A549 treated with CORT108297 at 1 μM for 4 hours (cell line): ENCODE measurements around the gene SCO2. TPM values are rescaled to one million over a fixed set of nuclear protein-coding genes. Genes with fewer than 3 reads are reported as not detected.

Source experiments
- total RNA-seq: library from RNA; stranded (reverse); fragments of 200-300 nt; extraction: Qiagen RNA extraction; gene quantifications from 5 replicates; pipeline ENCODE4 v1.2.3, GENCODE V29; 2022

Gene SCO2, protein sequence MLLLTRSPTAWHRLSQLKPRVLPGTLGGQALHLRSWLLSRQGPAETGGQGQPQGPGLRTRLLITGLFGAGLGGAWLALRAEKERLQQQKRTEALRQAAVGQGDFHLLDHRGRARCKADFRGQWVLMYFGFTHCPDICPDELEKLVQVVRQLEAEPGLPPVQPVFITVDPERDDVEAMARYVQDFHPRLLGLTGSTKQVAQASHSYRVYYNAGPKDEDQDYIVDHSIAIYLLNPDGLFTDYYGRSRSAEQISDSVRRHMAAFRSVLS
- 2.7 to 9.9 TPM (median 5.5 TPM) in 5 replicates for total RNA-seq

DNA sequence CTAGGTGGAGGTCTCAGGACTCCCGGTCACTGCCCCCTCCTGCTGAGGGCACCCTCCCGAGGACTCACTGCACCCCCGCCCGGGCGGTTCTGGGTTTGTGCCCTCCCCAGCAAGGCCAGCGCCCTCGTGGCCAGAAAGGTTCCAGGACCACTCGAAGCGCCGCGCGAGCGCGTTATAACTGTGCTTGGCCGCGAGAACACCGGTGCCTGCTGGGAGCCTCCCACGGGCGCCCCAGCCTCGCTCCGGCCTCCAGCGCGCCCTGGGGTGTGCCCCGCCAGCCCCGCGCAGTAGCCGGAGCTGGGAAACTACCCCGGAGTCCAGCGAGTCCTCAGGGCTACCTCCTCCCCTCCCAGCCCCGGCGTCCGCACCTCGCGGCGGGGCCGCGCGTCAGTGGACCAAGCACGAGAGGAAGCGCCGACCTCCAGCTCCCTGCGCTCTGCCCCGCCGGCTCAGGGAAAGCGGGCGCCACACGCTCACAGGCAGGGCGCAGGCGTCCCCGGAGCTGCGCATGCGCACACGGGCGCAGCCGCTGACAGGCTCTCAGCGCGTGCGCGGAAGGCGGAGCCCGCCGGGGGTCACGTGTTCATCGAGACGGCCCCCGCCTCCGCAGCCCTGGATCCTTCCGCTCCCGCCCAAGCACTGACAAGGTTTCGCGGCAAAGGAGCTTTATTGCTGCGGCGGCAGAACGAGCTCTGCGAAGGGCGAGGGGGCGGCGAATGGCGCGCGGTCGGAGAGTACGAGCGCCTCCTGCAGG is at the start of gene SCO2:
Gene SCO2 (minus strand): TSS at position 495 of the 754 bp plus-strand sequence. CDS start 1,187 bp downstream, outside the sequence.

DNA sequence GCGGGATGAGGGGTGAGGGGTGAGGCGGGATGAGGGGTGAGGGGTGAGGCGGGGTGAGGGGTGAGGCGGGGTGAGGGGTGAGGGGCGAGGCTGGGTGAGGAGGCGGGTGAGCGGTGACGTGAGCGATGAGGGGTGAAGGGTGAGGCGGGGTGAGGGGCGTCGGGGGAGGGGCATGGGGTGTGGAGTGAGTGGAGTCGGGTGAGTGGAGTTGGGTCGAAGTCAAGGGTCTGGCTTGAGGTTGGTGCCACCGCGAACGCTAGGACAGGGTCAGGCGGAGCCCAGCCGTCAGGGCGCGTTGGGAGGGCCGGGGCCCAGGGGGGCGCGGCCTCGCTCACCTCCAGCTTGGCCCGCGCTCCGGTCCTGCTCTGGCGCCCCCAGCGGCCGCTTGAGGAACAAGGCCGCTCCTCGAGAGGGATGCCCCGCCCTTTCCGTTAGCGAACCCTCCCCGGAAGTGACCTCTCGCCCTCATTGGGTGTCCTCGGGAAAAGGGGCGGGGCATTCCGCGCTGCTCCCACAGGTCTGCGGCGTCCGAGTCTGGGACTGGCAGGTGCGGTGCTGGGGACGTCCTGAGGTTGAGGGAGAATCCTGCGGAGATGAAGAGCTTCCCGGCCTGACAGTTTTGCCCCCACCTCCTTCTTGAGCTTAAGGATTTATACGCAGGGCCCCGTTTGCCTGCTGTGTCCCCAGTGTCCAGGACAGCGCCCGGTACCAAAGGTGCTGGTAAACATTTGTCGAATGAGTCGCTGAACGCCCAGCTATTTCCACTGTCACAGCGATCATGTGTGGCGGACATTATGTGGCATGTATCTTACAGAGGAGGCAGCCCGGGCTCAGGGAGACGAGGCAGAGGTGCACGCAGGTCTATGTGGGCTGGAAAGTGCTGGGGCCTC is 37.4 kb upstream of the SCO2 start, which contains the start of gene SYCE3:
Gene SYCE3 (minus strand): TSS at position 397 of the 890 bp plus-strand sequence. CDS start 6,514 bp downstream, outside the sequence.

DNA sequence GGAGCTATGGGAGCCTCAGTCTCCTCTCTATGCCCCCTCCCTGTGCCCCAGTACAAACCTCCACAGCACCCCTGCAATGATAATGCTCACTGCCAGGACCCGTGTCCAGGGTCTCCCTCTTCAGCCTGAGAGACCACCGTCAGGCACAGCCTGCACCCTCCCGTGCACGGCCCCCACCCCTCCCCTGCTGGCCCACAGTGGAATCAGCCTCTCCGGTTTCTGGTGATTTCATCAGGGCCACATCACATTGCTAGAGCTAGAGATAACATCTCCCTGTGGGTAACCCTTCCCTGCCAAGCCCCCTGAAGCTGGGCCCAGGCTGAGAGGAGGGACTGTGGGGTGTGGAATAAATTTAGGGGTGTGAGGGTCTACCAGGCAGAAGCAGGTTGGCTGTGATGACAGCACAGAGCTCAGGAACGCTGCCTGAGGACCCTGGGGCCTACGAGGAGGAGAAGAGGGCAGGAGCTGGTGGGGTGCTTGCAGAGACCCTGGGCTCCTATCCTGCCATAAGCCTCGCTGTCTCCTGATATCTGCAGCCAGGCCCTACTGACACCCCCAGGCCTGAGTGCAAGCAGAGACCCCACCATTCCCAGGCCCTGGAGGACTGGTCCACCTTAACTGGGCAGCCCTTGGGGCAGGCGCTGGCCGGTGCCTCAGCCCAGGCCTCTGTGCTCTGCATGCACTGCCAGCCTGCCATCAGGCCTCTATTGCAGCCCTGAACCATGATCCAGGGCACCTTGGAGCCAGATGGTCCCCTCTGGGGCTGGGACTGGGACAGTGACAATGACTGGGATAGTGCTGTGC is 20.3 kb upstream of the SCO2 start, which contains the start of gene KLHDC7B:
Gene KLHDC7B (plus strand): TSS at position 378 of the 804 bp plus-strand sequence. CDS start 345 bp downstream, at position 723.

DNA sequence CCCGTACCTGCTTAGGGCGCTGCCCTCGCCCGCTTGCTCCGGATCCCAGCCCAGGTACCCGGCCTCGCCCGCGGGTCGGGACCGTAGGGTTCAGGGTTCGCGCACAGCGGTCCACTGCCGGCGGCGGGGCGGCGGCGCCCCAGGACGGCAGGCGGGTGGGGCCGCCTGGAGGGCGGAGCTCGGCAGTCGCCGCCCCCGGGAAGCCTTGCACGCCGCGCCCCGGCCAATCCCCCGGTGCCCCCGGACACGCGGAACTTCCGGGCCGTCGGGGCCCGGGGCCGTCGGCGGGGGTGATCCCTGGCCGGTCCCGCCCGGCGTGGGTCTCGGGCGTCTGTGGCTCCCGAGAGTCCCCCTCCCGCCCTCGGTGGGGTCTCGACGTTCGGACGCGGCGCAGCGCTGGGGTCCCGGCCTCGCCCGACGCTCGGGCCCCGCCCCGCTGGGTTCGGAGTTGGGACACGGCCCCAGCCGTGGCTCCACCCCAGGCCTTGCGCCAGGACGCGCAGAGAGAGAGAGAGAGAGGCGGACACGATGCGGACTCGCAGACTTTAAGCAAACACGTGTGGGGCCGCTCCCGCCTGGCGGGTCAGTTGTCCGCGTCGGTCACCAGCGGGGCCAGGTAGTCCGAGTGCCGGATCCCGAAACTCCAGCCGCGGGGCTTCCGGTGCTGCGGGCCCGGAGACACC is 4.6 kb upstream of the SCO2 start, which contains the start of gene TYMP:
Gene TYMP (minus strand): TSS at position 116 of the 683 bp plus-strand sequence. CDS start 303 bp downstream, outside the sequence.

DNA sequence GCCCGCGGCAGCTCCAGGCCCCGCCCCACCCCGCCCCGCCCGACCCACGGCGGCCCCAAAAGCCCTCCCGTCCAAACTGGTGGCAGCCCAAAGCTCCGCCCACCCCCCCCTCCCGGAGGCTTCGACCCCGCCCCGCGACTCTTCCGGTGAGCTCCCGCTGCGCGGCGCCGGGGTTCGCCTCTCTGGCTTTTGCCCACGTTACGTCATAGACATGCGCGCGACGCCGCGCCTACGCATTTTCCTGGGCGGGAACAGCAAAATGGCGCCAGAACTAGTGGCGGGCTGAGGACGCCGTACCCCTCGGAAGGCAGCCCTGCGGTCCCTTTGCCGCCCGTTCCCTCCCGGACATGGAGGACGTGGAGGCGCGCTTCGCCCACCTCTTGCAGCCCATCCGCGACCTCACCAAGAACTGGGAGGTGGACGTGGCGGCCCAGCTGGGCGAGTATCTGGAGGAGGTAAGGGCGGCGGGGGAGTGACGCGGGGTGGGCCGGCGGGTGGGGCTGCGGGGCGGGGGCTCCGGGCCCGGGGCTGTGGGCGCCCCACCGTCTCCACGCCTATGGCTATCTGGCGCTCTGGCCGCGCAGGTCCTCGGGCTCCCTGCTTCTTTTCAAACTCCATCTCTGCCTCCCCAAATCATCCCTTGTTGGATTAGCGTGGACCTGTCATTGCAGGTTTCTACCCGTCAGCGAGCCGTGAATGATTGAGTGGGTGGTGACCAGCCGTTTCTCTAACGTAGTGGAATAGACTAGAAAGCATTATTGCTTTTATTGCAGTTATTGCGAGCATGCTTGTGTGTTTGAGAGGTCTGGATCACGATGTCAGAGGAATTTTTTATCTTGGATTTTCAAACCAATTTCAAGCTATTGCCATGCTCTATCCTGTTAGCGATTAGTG is 17.2 kb downstream of the SCO2 start, which contains the start of gene NCAPH2:
Gene NCAPH2 (plus strand): TSS at position 234 of the 894 bp plus-strand sequence. CDS start 114 bp downstream, at position 348.

DNA sequence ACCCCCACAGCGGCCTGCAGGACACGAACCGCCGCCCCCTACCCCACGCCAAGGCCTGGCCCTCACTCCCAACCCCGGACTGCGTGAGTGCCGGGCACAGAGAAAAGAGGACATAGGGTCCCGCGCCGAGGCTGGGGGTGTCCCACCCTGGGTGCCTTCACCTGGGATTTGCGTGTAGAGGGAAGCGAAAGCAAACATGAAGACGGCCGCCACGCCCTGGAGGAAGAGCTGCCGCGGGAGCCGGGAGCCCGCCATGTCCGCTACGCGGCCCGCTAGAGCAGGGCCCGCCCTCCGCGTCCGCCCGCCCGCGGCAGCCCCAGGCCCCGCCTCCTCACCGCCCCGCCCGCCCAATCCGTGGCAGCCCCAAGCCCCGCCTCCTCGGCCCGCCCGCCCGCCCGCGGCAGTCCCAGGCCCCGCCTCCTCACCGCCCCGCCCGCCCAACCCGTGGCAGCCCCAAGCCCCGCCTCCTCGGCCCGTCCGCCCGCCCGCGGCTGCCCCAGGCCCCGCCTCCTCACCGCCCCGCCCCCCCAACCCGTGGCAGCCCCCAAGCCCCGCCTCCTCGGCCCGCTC is 17.9 kb downstream of the SCO2 start, which contains the start of gene LMF2:
Gene LMF2 (minus strand): TSS at position 282 of the 570 bp plus-strand sequence. CDS start 27 bp downstream, at position 255.

DNA sequence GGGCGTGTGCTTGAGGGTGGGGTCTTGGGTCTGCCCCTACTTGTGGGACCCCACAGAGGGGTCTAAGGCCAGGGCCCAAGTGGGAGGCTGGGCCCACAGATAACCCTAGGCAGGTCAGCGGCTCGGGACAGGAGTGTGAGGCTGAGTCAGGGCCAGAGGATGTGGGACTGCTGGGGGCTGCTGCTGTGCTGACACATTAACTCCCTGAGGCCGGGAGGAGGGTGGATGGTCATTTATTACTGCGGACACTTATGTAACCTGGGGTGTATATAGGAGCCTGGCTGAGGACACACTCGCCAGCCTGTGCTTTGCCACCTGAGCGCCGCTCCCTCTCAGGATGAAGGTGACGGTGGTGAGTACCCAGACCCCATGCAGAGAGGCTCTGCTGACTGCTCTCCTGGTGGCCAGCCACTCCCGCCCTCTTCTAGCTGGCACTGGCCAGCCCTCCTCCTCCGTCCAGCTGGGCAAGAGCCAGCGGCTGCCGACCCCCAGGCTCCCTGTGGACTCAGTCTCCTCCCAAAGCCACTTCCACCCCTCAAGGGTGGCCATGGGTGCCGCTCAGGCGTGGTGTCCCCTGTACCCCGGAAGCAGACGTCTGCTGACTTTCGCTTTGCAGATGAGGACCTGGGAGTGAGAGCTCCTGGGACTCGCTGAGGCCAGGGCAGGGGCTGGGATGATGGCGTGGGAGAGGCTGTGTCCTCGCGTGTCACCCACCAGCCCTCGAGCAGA is 38.7 kb downstream of the SCO2 start, which contains the start of gene MIOX:
Gene MIOX (plus strand): TSS at position 299 of the 729 bp plus-strand sequence. CDS start 39 bp downstream, at position 338.

DNA sequence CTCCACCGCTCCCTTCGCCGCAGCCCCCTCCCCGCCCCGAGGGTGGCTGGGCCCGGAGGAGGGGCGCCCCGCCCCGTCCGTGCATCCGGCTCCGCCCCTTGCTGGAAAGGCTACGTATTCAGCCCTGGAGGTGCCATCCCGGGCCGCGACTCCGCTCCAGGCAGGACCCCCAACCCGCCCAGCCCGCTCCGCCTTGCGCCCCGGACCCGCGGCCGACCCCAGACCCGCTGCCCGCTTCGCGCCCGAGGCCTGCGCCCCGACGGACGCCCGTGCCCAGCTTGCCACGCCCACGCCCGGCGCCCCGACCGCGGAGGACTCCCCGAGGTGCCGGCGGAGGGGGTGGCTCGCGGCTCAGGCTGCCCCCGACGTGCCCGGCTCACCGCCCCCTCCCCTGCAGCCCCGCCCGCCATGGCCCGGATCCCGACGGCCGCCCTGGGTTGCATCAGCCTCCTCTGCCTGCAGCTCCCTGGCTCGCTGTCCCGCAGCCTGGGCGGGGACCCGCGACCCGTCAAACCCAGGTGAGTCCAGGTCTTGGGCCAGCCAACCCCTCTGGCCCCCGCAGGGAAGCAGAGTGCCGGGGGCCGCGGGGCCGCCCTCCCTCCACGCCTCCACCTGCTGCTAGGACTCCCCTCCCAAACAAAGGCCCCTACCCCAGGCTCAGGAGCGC is 43.8 kb downstream of the SCO2 start, which contains the start of gene ADM2:
Gene ADM2 (plus strand): TSS at position 104 of the 667 bp plus-strand sequence. CDS start 305 bp downstream, at position 409.

DNA sequence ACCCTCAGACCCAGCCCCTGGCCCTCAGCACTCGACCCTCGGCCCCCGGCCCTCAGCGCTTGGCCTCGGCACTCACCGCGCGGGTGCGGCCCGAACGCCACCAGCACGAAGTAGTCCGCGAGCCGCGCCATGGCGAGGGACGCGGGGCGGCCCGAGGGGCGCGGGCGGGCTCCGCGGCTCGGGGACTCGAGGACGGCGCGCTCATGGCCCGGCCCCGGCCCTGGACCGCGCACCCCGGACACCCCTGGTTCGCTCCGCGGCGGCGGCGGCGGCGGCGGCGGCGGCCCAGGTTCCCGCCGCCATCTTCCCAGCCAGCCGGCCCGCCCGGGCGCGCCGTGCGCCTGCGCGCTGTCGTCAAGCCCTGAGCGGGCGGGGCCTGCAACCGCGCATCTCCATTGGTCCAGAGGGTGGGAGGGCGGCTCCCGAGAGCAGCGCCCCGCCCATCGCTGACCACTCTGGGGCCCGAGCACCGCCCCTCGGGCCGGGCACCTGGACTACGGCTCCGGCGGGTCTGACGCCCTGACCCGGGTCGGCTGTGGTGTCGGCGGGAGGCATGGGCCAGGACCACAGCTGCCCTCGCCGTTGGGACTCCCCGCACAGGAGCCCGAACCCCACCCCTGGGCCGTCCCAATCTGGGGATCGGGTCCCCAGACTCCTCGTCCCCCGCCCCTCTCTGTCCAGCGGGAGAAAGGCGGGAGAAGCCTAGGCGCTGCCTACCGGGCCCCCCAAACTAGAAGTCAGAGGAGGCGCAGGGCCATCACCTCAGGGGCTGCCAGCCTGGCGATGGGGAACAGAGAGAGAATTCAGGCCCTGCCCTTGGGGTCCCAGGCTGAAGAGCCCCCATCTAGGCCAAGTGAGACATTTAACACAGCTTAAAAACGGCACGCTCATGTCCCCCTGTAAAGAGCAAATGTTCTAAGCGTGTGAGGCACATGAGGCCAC is 50.4 kb downstream of the SCO2 start, which contains the start of gene SBF1:
Gene SBF1 (minus strand): TSS at position 326 of the 942 bp plus-strand sequence. CDS start 195 bp downstream, at position 131.

Other genes with a start within 250 kb of the SCO2 start
- gene PLXNB2, start 218.0 kb downstream of the SCO2 start, total RNA-seq: 85.2 to 127 TPM (median 116 TPM) in 5 replicates
- 1.6 to 4.0 TPM (median 3.7 TPM) in 5 replicates for gene DENND6B, start 198.6 kb downstream of the SCO2 start, total RNA-seq
- gene PPP6R2, start 182.3 kb downstream of the SCO2 start, total RNA-seq: 10.0 to 16.3 TPM (median 13.7 TPM) in 5 replicates
- gene SBF1, start 50.6 kb downstream of the SCO2 start, total RNA-seq: 16.9 to 28.6 TPM (median 27.1 TPM) in 5 replicates
- 0.38 to 0.83 TPM (median 0.64 TPM) in 5 replicates for gene ADM2, start 44.1 kb downstream of the SCO2 start, total RNA-seq
- 0.12 TPM in 1 of 5 replicates, not detected in the others for gene MIOX, start 38.7 kb downstream of the SCO2 start, total RNA-seq
- gene LMF2, start 17.9 kb downstream of the SCO2 start, total RNA-seq: 30.7 to 56.5 TPM (median 52.0 TPM) in 5 replicates
- 33.1 to 39.8 TPM (median 37.6 TPM) in 5 replicates for gene NCAPH2, start 17.4 kb downstream of the SCO2 start, total RNA-seq
- gene TYMP, start 4.4 kb upstream of the SCO2 start, total RNA-seq: 11.8 to 22.2 TPM (median 19.6 TPM) in 5 replicates
- 0.02 to 0.03 TPM (median 0.03 TPM) in 4 of 5 replicates, not detected in the other for gene KLHDC7B, start 20.3 kb upstream of the SCO2 start, total RNA-seq
- 0.23 to 0.34 TPM (median 0.30 TPM) in 3 of 5 replicates, not detected in the others for gene SYCE3, start 37.3 kb upstream of the SCO2 start, total RNA-seq
- 9.9 to 17.7 TPM (median 15.5 TPM) in 5 replicates for gene CPT1B, start 52.8 kb upstream of the SCO2 start, total RNA-seq
- 15.1 to 22.6 TPM (median 21.0 TPM) in 5 replicates for gene CHKB, start 57.3 kb upstream of the SCO2 start, total RNA-seq
- gene MAPK8IP2, start 75.2 kb upstream of the SCO2 start, total RNA-seq: 2.7 to 4.3 TPM (median 4.0 TPM) in 5 replicates
- gene ARSA, start 102.6 kb upstream of the SCO2 start, total RNA-seq: 18.8 to 26.8 TPM (median 24.2 TPM) in 5 replicates
- 3.0 to 5.7 TPM (median 4.6 TPM) in 5 replicates for gene SHANK3, start 147.2 kb upstream of the SCO2 start, total RNA-seq
- gene ACR, start 212.6 kb upstream of the SCO2 start, total RNA-seq: 0.07 to 0.25 TPM (median 0.17 TPM) in 4 of 5 replicates, not detected in the other